Daoy (cell line): ENCODE results near the gene DDX28. TPM values are rescaled to one million over a fixed set of nuclear protein-coding genes. Genes with fewer than 3 reads are reported as not detected.
"Not testable (repeated sequence)": the region's sequence is repeated elsewhere in the genome, so short reads cannot be mapped to it uniquely, and the experiment has no call there.

Experiments used
- DNase-seq: peaks from one replicate; pipeline ENCODE4 v3.0.0-alpha.2; 2015; ENCODE audit warnings: low read depth
- total RNA-seq: library from RNA; depleted of rRNA; stranded (reverse); fragments of >200 nt; shearing (Covaris generic); gene quantifications from 2 replicates; pipeline ENCODE4 v1.2.3, GENCODE V29; 2014

Gene DDX28
- total RNA-seq, 1 experiment from 2014 or later: 7.1 TPM

GRCh38 chr16:68037841-68038597 is 15.0 kb upstream of the DDX28 start:
- DNase-seq: no peak

GRCh38 chr16:68035227-68035626 is 12.2 kb upstream of the DDX28 start:
- no peak for DNase-seq

GRCh38 chr16:68033101-68033500 is 10.1 kb upstream of the DDX28 start:
- DNase-seq: no peak

- peak; percentile 65 for DNase-seq
Measured at GRCh38 chr16:68031951-68032350, 8.9 kb upstream of the DDX28 start.

GRCh38 chr16:68030108-68030507 is 7.1 kb upstream of the DDX28 start:
- peak; percentile 59 for DNase-seq

GRCh38 chr16:68028996-68029395 is 6.0 kb upstream of the DDX28 start:
- no peak for DNase-seq

GRCh38 chr16:68022278-68022727 is 729 bp downstream of the DDX28 start:
- DNase-seq: no peak

- DNase-seq: no peak
Measured at GRCh38 chr16:68021490-68021889, 1.5 kb downstream of the DDX28 start.

- DNase-seq: no peak
Measured at GRCh38 chr16:68019167-68019680, 3.8 kb downstream of the DDX28 start.

GRCh38 chr16:68015681-68016080 is 7.4 kb downstream of the DDX28 start, which contains the start of gene DPEP2NB:
DPEP2NB (minus strand) TSS chr16:68015911; CDS start chr16:68015770, 141 bp downstream.
- DNase-seq: no peak

- DNase-seq: no peak
Measured at GRCh38 chr16:68013440-68013839, 9.6 kb downstream of the DDX28 start.

GRCh38 chr16:68009872-68010271 is 13.2 kb downstream of the DDX28 start:
- DNase-seq: not testable (repeated sequence)

- no peak for DNase-seq
Measured at GRCh38 chr16:68009157-68009735, 13.8 kb downstream of the DDX28 start.

GRCh38 chr16:68005786-68006286 is 17.2 kb downstream of the DDX28 start:
- DNase-seq: no peak

- DNase-seq: no peak
Measured at GRCh38 chr16:68005211-68005610, 17.8 kb downstream of the DDX28 start.

GRCh38 chr16:68003031-68003430 is 20.0 kb downstream of the DDX28 start:
- DNase-seq: no peak

GRCh38 chr16:68000450-68000849 is 22.6 kb downstream of the DDX28 start:
- DNase-seq: no peak

GRCh38 chr16:67999985-68000384 is 23.0 kb downstream of the DDX28 start:
- no peak for DNase-seq

- not testable (repeated sequence) for DNase-seq
Measured at GRCh38 chr16:67998779-67999688, 24.0 kb downstream of the DDX28 start, which contains the start of gene DPEP2. DPEP2 (minus strand) TSS chr16:67999484; CDS start chr16:67993212, 6,272 bp downstream.

- not testable (repeated sequence) for DNase-seq
Measured at GRCh38 chr16:67998231-67998778, 24.7 kb downstream of the DDX28 start.

GRCh38 chr16:67996666-67997065 is 26.4 kb downstream of the DDX28 start:
- no peak for DNase-seq
